Muscle layer of colon (tissue), 2 donors: ENCODE results near the gene CAMK1G.

ENCODE experiments used
- H3K27ac ChIP-seq: one replicate; pipeline ENCODE4 v1.7.0; 2013; ENCODE audit warnings: low read depth, mild to moderate bottlenecking, low read length, moderate library complexity
- H3K27me3 ChIP-seq, 2 donors: one replicate each; pipeline ENCODE4 v1.7.0; 2013; ENCODE audit warnings: low read length in 2 of 2, mild to moderate bottlenecking in 2 of 2; ENCODE audit not compliant: insufficient read depth in 2 of 2, control insufficient read depth in 1 of 2
- H3K36me3 ChIP-seq: one replicate; pipeline ENCODE4 v1.7.0; 2013; ENCODE audit warnings: mild to moderate bottlenecking, low read length; ENCODE audit not compliant: insufficient read depth
- H3K4me1 ChIP-seq: one replicate; pipeline ENCODE4 v1.7.0; 2013; ENCODE audit warnings: mild to moderate bottlenecking, low read length; ENCODE audit not compliant: insufficient read depth
- H3K4me3 ChIP-seq, 2 donors: one replicate each; pipeline ENCODE4 v1.7.0; 2013; ENCODE audit warnings: low read length in 2 of 2, low read depth in 1 of 2, mild to moderate bottlenecking in 1 of 2, moderate library complexity in 1 of 2
- H3K9ac ChIP-seq: one replicate; pipeline ENCODE4 v1.7.0; 2013; ENCODE audit warnings: low read length
- H3K9me3 ChIP-seq: one replicate; pipeline ENCODE4 v1.7.0; 2013; ENCODE audit warnings: mild to moderate bottlenecking, low read length
- donor health status: abdominal sarcoma.
- donor health status: Adenocarcinoma of cecum.

Gene CAMK1G

DNA sequence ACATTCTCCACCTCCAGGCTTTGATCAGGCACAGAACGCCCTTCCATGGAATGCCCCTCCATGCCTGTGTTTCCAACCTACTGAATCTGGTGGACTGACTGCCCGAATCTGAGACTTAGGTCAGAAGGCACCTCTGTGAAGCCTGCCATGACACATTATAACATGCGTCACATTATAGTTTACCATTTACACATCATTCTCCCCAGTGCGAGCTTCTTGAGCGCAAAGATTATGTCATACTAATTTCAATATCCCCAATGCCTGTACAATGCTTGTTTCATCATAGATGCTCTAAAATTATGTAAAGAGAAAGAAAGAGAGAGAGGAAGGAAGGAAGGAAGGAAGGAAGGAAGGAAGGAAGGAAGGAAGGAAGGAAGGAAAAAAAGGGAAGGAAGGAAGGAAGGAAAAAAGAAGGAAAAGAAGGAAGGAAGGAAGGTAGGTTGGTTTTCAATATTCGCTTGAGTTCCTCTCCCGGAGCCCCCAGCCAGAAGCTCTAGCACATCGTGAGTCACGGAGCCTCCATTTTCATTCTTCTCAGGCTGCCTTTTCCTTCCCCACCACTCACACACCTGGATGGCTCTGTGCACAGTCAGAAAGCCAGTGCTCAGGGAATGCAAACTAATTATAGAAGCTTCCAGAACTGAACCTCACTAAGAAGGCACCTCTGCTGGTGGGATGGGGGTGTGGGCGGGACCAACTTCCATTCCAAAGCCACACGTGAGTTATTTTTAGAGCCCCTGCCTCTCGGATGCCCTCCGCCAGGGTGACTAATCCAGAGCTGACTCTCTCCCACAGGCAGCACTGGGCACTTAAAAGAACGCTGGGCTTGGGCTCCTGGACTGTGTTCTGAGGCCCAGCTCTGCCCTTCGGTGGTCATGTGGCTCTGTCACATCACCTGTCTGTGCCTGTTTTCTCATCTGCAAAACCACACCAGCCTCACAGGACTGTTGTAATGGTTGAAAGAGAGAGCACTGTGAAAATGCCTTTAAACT, 41.3 kb downstream of the CAMK1G start:
- H3K9ac ChIP-seq = no peak overlapping the region
- H3K36me3 ChIP-seq = no peaks in the 10 kb centered on the region
- peaks cover 5% of the 10 kb centered on the region for H3K4me1 ChIP-seq
- H3K27ac ChIP-seq = no peak overlapping the region
- H3K9me3 ChIP-seq = no peaks in the 10 kb centered on the region
- no peaks in the 10 kb centered on the region for H3K27me3 ChIP-seq
- no peak overlapping the region for H3K4me3 ChIP-seq

DNA sequence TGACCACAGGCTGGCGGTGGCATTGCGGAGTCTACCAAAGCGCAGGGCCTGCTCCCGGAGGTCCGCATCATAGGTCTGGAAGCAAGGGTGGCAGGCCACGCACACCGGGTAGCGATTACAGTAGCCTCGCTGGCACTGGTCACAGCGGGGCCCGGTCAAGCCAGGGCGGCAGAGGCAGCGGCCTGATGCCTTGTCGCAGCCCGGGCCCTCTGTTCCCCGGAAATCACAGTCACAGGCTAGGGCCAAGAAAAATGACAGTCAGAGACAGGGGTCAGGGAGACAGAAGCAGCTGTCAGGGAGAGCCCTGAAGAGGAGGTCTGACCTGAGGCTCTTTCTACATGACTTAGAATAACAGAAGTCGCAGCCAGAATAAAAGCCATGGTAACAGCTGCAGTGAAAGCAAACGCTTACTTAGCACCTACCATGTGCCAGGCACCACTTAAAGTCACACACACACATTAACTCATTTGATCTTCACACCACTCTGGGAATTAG, 42.3 kb downstream of the CAMK1G start:
- H3K27ac ChIP-seq = no peak overlapping the region
- H3K4me1 ChIP-seq = peaks cover 5% of the 10 kb centered on the region
- no peaks in the 10 kb centered on the region for H3K9me3 ChIP-seq
- no peak overlapping the region for H3K4me3 ChIP-seq
- no peaks in the 10 kb centered on the region for H3K27me3 ChIP-seq
- no peaks in the 10 kb centered on the region for H3K36me3 ChIP-seq
- H3K9ac ChIP-seq = no peak overlapping the region

DNA sequence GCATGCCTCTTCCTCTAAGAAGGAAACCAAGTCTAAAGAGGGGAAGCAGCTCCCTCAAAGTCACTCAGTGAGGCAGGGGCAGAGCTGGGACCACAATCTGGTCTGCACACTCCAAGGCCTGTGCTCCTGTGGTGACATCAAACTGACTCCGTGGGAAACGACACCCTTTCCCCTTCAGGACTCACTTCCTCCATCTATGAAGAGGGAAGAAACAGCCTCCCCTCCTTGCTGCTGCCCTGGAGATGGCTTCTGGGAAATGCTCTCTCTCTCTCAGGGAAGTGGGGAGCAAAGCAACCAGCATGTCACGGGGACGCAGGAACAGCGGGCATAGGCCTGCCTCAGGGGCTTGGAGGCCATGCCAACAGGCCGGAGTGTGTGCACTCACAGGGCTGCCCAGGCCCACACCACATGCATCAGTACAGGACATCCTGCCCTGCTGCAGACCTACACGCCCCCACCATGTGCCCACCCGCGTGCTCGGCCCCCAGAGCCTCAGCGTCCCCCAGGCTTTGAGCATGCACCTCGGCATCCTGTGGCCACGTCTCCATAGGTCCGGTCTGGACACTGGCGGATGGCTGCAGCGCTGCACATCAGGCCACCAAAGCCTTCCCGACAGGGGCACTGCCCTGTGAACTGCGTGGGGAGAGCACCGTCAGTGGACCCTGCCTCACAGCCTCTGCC, 43.0 kb downstream of the CAMK1G start:
- H3K9me3 ChIP-seq = no peaks in the 10 kb centered on the region
- no peaks in the 10 kb centered on the region for H3K27me3 ChIP-seq
- H3K9ac ChIP-seq = no peak overlapping the region
- H3K27ac ChIP-seq = no peak overlapping the region
- peaks cover 5% of the 10 kb centered on the region for H3K4me1 ChIP-seq
- no peak overlapping the region for H3K4me3 ChIP-seq
- H3K36me3 ChIP-seq = no peaks in the 10 kb centered on the region

DNA sequence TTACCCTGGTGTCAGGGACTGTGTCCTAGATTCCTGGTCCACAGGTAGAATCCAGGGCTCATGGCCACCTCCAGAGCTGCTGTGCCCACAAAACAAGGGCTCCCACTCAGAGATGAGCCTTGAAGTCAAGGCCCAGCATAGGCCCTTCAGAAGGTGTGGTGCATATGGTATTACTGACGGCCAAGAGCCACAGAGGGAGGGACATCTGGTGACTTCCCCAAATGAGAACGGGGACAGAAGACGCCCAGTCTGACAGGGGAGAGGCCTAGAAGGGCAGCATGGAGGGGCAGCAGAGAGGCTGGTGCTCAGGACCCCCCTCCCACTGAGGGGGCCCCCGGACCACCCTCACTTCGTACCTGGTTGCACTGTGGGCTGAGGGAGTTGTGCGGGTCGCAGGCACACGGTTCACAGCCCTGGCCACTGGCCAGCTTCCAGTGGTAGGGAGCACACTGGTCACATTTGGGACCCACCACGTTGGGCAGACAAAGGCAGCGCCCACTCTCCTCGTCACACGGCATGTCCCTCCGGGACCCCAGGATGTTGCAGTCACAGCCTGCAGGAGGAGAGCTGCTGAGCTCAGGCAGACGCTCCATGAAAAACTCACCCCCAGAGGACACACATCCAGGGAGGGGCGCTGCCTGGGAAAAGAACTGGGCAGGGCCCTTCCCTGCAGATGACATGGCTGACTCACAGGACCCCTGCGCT, 43.7 kb downstream of the CAMK1G start:
- H3K36me3 ChIP-seq = no peaks in the 10 kb centered on the region
- peaks cover 5% of the 10 kb centered on the region for H3K4me1 ChIP-seq
- no peaks in the 10 kb centered on the region for H3K27me3 ChIP-seq
- H3K9me3 ChIP-seq = no peaks in the 10 kb centered on the region
- H3K4me3 ChIP-seq = no peak overlapping the region
- H3K27ac ChIP-seq = no peak overlapping the region
- H3K9ac ChIP-seq = no peak overlapping the region

DNA sequence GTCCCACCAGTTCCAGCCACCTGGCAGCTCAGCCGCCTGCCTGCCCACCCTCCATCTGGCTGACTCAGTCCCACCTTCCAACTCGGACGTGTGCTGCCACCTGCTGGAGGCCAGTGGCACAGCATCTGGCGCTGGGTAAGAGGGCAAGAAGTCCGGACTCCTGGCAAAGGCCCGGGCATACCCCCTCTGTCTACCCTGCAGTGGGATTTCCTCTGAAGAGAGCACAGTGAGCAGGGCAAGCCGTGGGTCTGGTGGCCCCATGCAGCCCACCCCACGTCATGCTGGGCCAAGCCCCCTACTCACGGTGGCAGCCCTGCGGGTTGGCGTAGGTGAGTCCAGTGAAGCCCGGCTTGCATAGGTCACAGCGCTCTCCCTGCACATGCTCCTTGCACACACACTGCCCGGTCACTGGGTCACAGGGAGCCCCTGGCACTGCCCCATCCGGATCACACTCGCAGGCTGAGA, 44.2 kb downstream of the CAMK1G start:
- Histone ChIP-seq H3K36me3 (no peaks in the 10 kb centered on the region), H3K27ac (no peak overlapping the region), H3K4me1 (peaks cover 5% of the 10 kb centered on the region)

DNA sequence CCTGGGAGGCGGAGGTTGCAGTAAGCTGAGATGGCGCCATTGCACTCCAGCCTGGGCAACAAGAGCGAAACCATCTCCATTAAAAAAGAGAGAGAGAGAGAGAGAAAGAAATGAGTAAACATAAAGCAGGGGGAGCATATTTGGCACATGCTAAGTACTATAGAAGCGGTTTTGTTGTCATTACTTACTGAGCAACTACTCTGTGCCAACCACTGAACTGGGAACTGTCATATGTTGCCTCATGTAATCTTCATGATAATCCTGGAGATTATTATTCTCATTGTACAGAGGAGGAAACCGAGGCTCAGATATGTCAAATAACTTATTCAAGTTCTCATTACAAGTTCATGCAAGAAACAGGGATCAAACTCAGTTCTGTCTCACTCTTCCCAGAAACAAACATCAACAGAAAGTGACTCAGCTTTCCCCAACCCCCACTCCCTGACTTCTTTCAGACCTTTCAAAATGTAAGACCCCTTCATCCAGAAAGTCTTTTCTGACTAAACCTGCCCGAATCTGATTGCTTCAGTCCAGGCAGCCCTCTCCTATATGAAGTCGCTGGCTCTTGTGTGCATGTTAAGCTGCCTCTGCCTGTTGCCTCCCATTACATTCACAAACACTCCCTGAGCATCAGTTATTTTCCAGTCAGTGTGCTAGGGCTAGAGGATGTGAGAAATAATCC, 45.2 kb downstream of the CAMK1G start:
- Histone ChIP-seq H3K36me3 (no peaks in the 10 kb centered on the region), H3K27me3 (no peaks in the 10 kb centered on the region), H3K27ac (no peak overlapping the region), H3K4me3 (no peak overlapping the region), H3K4me1 (peaks cover 5% of the 10 kb centered on the region), H3K9me3 (no peaks in the 10 kb centered on the region), H3K9ac (no peak overlapping the region)

More for the DNA sequence above, 44.2 kb downstream of the CAMK1G start:
- Histone ChIP-seq H3K27me3 (no peaks in the 10 kb centered on the region), H3K9me3 (no peaks in the 10 kb centered on the region), H3K4me3 (no peak overlapping the region), H3K9ac (no peak overlapping the region)

DNA sequence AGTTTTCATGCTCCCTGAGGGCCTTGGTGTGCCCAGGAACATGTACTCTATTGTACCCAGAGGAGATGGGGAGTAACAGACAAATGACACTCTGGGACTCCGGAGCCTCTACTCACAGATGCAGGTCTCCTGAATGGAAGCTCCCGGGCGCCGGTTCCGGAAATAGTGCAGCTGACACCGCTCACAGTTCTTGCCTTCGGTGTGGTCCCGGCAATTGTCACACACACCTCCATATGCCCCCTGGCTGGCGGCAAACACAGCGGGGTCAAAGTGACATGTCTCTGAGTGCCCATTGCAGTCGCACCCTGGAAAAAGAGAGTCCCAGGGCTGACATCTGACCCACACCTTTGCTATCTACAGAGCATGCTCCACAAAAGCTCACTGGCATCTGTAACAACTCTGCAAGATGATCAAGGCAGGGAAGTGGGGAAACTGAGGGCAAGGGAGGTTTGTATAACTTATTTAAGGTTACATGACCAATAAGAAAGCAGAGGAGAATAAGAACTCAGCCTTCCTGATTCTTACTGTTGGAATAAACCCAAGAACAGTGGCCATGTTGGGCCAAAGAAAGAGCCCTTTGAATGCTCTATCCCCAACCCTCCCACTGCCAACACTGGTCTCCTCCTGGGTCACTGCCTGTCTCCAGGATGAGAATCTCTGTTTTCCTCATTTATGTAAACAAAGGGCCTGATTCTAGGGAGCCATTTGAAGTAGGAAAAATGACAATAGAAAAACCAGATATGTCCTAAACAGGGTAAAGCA, 46.3 kb downstream of the CAMK1G start:
- Histone ChIP-seq H3K9me3 (no peaks in the 10 kb centered on the region), H3K27me3 (no peaks in the 10 kb centered on the region), H3K4me1 (peaks cover 5% of the 10 kb centered on the region), H3K36me3 (no peaks in the 10 kb centered on the region), H3K9ac (no peak overlapping the region), H3K27ac (no peak overlapping the region), H3K4me3 (no peak overlapping the region)

DNA sequence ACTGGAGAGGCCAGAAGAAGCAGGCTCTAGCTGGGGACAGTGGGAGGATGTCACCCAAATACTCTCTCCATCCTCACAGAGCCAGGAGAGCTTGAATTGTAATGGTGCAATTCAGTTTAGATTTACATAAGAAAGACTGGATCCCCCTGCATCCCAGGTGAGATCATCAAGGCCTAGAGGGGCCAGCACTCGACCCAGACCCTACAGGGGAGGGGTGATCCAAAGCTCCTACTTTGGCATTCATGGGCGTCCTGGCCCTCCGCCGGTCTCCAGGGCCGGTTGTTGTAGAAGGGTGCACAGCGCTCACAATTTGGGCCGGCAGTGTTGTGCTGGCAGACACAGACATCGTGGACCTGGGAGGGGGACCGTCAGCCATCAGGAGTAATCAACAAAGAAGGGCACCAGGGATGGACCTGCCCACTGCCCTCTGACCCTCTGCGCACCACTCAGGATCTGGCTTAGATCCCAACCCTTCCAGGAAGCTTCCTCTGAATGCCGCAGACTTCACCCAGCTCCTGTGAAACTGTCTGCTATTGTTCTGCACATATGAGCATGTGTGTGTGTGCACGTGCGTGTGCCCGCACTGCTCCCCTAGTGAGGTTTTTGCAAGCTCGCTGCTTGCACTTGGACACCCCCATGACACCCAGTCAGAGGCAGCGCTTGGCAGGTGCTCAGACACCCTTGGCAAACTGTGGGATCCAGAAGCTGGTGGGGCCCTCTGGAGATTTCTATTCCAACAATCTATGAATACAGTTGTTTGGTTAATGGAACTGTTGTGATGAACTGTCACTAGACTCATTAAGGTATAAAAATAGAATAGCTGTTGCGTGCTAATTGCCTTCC, 47.1 kb downstream of the CAMK1G start:
- no peak overlapping the region for H3K27ac ChIP-seq
- peaks cover 5% of the 10 kb centered on the region for H3K4me1 ChIP-seq
- no peak overlapping the region for H3K4me3 ChIP-seq
- no peaks in the 10 kb centered on the region for H3K27me3 ChIP-seq
- no peaks in the 10 kb centered on the region for H3K36me3 ChIP-seq
- H3K9ac ChIP-seq = no peak overlapping the region
- H3K9me3 ChIP-seq = no peaks in the 10 kb centered on the region

DNA sequence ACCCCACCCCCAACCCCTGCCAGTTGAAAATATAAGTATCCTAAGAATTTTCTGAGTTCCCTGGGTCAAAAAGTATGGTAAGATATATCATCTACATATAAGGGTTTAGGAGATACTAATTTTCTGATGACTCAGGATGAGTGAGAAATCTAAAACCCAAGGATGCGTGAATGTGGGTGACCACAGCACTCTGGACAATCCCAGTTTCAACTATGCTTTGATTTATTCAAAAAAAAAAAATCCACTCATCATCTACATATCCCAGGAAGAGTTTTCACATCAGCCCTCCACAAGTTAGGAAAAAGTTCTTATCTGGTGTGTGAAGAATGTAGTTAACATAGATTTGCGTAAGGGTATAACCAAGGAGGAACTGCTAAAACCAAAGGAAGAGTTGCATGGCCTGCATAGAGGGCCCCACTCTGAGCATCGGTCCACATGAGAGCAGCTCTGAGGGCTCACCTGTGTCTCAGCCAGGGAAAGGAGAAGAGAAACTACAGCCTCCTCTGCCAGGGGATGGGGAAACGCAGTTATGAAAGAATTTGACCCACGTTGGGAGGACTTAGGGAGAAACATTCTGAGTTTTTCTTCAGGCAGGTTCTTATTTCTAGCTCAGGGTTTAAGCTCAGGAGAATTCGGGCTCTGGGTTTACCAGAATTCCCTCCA, 50.0 kb downstream of the CAMK1G start:
- Histone ChIP-seq H3K4me3 (no peak overlapping the region), H3K27me3 (no peaks in the 10 kb centered on the region), H3K36me3 (no peaks in the 10 kb centered on the region), H3K27ac (no peak overlapping the region), H3K9me3 (no peaks in the 10 kb centered on the region), H3K9ac (no peak overlapping the region), H3K4me1 (no peaks in the 10 kb centered on the region)
